LoVo (cell line): ENCODE measurements around the gene LRRC59.
"Not testable (repeated sequence)": the region's sequence is repeated elsewhere in the genome, so short reads cannot be mapped to it uniquely, and the experiment has no call there.

Experiments
- DNase-seq: peaks from one replicate; pipeline ENCODE4 v3.0.0-alpha.2; 2016; ENCODE audit warnings: low spot score

Gene LRRC59

GRCh38 chr17:50347117-50347893 is 50.0 kb downstream of the LRRC59 start:
- DNase-seq: no peak

- DNase-seq: peak; percentile 17
Observed at GRCh38 chr17:50346313-50347116, 50.8 kb downstream of the LRRC59 start.

GRCh38 chr17:50345432-50346312 is 51.7 kb downstream of the LRRC59 start, which contains the start of gene XYLT2:
XYLT2 (plus strand) TSS chr17:50346126; CDS start chr17:50346141, 15 bp downstream.
- peak; percentile 85 for DNase-seq

- no peak for DNase-seq
Observed at GRCh38 chr17:50344731-50345365, 52.5 kb downstream of the LRRC59 start.

GRCh38 chr17:50339381-50339780 is 57.9 kb downstream of the LRRC59 start:
- DNase-seq: no peak

GRCh38 chr17:50338645-50339044 is 58.7 kb downstream of the LRRC59 start:
- DNase-seq: no peak

GRCh38 chr17:50337956-50338355 is 59.4 kb downstream of the LRRC59 start:
- no peak for DNase-seq

GRCh38 chr17:50333291-50334057 is 63.8 kb downstream of the LRRC59 start:
- DNase-seq: not testable (repeated sequence)

GRCh38 chr17:50332196-50332595 is 65.1 kb downstream of the LRRC59 start:
- DNase-seq: no peak
